HK-2 (cell line): Measurements from ENCODE around the gene CD47.

Experiments
- DNase-seq: peaks from one replicate; pipeline ENCODE4 v3.0.0-alpha.2; 2018; ENCODE audit not compliant: unreplicated experiment

CD47 gene

DNA sequence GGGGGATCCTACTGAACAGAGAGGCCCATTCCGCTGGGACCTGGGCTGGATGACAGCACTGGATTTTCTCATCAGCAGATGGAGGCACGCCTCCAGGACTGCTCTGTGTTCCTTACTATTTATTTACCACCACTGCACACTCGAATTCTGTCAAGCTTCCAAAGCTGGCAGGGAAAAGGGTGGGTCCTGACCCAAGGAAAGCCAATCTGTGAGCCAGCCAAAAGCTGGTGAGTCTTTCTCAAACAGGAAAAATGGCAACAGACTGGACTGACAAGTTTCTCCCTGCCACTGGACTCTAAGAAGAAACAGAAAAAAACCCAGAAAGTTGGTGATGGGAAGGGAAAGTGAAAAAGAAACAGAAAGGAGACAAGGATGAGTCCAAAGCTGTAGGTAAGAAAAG lies 37.8 kb downstream of the CD47 start:
- DNase-seq = no peak

- DNase-seq = no peak
Observed at GRCh38 chr3:108051005-108051404, 39.8 kb downstream of the CD47 start.

GRCh38 chr3:108047987-108048386 lies 42.8 kb downstream of the CD47 start:
- no peak for DNase-seq

GRCh38 chr3:108046247-108046646 lies 44.6 kb downstream of the CD47 start:
- no peak for DNase-seq

GRCh38 chr3:108044699-108045098 lies 46.1 kb downstream of the CD47 start:
- no peak for DNase-seq

GRCh38 chr3:108042300-108042699 lies 48.5 kb downstream of the CD47 start:
- DNase-seq = no peak

DNA sequence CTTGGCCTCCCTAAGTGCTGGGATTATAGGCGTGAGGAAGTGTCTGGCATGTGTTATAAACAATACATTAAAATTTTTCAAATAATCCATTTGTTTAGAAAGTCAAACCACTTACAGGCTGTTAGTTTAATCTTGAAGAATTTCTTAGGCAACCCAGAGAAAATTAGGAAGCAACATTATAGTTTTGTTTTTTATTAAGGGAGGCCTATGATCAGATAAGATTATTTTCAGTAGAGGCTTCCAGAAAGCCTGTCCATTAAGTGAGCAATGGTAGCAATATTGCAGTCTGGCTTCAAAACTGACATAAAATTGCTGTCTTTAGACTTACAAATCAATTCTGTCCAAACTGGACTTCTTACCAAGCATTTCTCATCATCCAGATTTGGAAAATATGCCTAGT lies 49.6 kb downstream of the CD47 start:
- DNase-seq = no peak

DNA sequence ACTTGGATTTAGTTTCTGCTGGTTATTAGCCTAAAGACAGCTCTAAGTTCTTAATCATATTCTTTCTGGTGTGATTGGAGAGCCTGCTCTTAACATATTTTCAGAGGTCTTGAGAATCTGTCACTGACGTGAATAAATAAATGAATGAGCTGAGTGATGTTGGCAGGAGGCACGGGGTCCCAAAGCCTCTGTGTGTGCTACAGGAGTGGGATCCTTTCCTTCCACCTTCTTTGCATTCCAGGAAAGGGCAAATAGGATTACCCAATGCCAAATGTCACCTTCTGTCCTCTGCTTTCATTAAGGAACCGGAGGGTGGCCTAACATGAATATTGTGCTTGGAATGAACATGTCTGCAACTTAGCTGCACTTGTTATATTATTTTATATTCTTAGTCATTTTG lies 53.1 kb downstream of the CD47 start:
- DNase-seq = no peak

GRCh38 chr3:108036984-108037741 lies 53.7 kb downstream of the CD47 start:
- DNase-seq = no peak

DNA sequence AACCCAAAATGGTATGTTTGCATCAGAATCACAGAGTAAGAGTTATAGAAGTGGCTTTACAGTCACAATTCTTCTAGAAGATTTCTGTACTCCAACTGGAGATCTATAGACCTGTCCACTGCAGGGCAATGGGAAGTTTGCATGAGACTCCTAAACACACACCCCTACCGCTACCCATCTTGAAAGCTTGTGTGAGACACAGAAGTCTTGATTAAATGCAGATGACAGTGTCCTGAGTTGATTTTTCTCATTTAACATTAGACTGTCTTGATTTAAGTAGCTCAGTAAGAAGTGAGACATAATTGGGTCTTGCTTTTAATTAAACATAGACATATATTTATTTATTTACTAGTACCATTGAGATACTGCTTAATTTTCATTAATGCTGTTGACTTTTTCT lies 54.4 kb downstream of the CD47 start:
- DNase-seq = no peak

DNA sequence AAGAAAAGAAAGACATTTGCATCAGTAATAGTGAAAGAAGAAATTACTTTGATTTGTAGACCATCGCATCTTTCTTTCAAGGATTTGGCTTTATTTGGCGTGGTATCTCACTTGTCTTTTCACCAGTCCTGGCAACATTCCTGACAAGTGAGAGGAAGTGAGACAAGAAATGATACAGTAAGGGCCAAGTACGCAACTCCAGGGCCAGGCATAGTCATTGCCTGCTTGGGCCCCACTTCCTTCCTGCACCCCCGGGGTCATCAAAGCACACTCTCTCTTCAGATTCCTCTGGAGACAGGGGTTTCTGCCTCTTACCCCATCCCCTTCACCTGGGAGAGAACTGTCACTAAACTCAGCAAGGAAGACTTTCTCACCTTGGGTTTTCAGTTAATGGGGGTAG lies 55.1 kb downstream of the CD47 start:
- no peak for DNase-seq

- no peak for DNase-seq
Observed at GRCh38 chr3:108031895-108032294, 58.9 kb downstream of the CD47 start.

GRCh38 chr3:108030960-108031359 lies 59.9 kb downstream of the CD47 start:
- no peak for DNase-seq

- DNase-seq = no peak
Observed at GRCh38 chr3:108029466-108029865, 61.4 kb downstream of the CD47 start.

GRCh38 chr3:108028896-108029295 lies 61.9 kb downstream of the CD47 start:
- no peak for DNase-seq

- DNase-seq = no peak
Observed at GRCh38 chr3:108025177-108025576, 65.7 kb downstream of the CD47 start.

- no peak for DNase-seq
Observed at GRCh38 chr3:108024146-108024850, 66.5 kb downstream of the CD47 start.

GRCh38 chr3:108022256-108023150 lies 68.3 kb downstream of the CD47 start:
- DNase-seq = no peak

DNA sequence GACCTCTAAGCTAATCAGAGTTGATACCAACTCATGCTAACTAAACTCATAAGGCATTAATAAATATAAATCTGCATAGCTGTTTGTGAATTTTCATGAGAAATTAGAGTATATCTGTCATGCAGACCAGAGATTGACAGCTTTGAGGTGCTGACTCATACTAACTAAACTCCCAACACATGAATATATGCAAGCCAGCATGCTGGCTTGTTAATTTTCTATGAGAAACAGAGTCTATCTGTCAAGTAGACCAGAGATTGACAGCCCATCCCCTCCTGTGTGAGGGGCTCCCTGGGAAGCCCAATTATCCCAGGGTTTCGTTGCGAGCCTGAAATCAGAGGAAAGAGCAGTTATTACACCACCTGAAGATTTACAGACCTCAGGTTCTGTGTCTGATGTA lies 69.3 kb downstream of the CD47 start:
- DNase-seq = no peak

DNA sequence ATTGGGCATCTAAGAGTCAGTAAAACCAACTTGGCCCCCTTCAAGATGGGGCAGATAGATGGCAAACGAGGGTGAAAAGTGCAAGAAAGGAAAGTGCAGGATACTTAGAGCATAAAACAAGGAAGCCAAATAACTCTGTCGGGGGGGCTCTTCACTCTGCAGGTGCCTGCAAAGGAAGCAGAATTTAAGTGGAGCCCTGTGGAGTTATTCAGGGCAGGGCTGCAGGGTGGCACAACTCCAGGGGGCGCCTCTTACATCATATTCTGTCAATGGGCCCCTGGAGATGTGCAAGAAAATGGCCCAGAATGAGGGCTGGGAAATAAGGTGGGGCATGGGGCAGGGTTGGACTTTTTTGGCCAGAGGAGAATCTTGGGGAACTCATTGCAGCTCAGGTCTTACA lies 69.7 kb downstream of the CD47 start:
- no peak for DNase-seq

DNA sequence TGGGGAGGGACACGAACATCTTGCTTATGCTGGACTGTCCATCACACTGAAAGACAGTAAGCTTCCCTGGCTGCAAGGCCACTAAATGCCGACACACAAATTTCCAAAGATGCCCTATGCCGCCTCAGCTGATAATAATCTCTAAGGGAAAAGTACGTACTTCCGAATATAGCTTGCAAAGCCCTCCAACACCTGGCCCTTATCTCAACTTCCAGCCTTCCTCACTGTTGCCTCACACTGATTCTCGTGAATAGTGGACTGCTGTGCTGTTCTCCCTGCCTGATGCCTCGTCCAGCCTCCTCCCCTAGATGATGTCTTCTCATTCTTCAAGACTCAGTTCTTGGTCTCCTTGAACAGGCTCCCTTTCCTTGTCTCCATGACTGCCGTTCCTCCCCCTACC lies 72.3 kb downstream of the CD47 start:
- no peak for DNase-seq

- no peak for DNase-seq
Observed at GRCh38 chr3:108017587-108017986, 73.2 kb downstream of the CD47 start.

- DNase-seq = no peak
Observed at GRCh38 chr3:108014943-108015342, 75.9 kb downstream of the CD47 start.
